ENCODE results near the gene SYCP2L.

DNA sequence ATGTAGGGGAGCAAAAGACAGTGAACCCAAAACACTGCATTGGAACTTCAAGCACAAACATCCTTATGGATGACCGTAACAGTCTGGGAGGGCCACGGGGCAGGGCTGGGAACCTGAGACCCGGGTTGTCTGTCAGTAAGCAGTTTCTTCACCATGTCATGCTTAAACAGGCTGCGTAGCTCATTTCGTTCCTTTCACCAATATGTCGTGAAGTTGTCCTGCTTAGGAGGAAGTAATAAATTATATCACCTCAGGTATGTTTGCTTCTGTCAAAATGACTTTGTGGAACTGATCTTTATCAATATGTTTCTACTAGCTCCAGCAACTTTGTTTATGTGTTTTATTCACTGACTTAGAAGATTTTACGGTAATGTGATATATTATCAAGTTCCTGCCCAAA is 36.1 kb upstream of the SYCP2L start:
- TF ChIP-seq CTCF (IDR thresholded peaks at IDR 0.05) (no peak), EZH2 (IDR thresholded peaks at IDR 0.05) (no peak)

Measured in neural progenitor cell (in vitro differentiated cells).